Brain microvascular endothelial cell (primary cell): ENCODE data around the gene ABLIM1.

Source experiments
- DNase-seq: peaks from one replicate; pipeline ENCODE4 v3.0.0-alpha.2; 2020
- H3K27ac ChIP-seq: fragments of 250-450 bp; sonication (Bioruptor Pico); 2 replicates; pipeline ENCODE4 v1.5.1; 2020; ENCODE audit warnings: mild to moderate bottlenecking, moderate library complexity
- H3K27me3 ChIP-seq: fragments of 250-450 bp; sonication (Bioruptor Pico); replicated peaks from 2 replicates; pipeline ENCODE4 v1.5.1; 2020; ENCODE audit warnings: mild to moderate bottlenecking
- H3K36me3 ChIP-seq: fragments of 250-450 bp; sonication (Bioruptor Pico); replicated peaks from 2 replicates; pipeline ENCODE4 v1.5.1; 2020; ENCODE audit warnings: mild to moderate bottlenecking
- H3K4me3 ChIP-seq: 2 replicates; pipeline ENCODE4 v1.5.1; 2011; ENCODE audit warnings: low read depth, mild to moderate bottlenecking, control low read depth, low read length, moderate library complexity
- in situ Hi-C: cut with HindIII; loops from 2 replicates; pipeline ENCODE4 v1.10.0; 2017; ENCODE audit warnings: low sequenced_read_pairs, low pct_ligation_motif_present
- TF ChIP-seq, protein P1 (sequence below): IDR thresholded peaks from 2 replicates; pipeline ENCODE4 v1.5.1; 2011; ENCODE audit warnings: low read depth, mild to moderate bottlenecking, moderate library complexity, low read length, control low read depth, inconsistent platforms; ENCODE audit errors: missing control alignments

Gene ABLIM1

DNA sequence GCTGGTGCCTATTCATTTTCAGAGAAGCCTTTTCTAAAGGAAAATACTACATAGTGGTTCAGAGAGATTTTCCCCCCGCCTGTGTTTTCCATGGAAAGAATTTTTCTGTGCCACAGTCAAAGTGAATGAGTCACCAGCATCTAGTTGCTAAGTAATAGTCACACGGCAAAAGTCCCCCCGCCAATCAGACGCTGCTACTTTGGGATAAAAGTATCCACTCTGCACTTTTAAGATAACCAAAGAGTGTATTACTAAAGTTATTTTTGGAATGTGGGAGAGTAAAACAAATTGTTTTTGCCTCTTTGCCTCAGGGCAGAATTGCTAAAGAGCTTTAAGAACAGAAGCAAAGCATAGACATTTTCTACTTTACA, 23.5 kb downstream of the ABLIM1 start:
- H3K27ac ChIP-seq = peak overlapping the region; percentile 30
- peak; percentile 96 for DNase-seq

DNA sequence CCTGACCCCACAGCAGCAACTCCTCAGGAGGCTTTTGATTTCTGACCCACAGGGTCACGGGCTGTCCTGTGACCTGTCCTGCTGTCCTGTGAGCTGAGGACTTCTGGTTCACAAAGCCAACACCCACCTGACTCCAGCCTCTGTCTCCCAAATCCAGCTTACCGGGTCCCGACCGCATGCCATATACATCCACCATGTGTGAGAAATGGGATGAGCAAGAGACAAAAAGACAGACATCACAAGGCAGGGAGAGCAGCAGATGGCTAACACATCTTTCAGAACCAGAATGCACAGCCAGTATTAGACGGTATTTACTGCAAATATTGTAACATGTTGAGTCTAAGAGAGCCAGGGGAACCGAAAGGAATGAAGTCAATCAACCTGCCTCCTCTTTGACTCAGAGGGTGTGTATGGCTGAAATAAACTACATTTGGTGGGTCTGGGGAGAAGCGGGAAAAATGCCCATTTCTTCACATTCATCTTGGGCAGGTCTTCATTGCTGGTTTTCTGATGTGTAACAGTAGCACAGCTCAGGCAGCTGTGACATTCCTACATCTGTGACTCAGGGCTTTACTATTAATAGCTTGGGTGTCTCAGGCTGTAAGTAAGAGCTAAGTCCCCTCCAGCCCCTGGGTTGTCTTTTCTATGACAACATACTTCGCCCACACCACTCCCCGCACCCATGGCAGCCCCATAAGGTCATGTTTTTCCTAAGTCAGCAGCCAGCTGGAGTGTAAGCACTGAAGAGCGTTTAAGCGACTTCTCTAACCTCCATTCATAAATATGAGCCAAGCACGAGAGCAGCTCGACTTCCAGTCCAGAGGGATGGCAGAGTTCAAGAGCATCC, 25.0 kb downstream of the ABLIM1 start:
- H3K27me3 ChIP-seq = no peaks in the 10 kb centered on the region
- in situ Hi-C loops = no loop called here
- no peak overlapping the region for H3K4me3 ChIP-seq
- no peaks in the 10 kb centered on the region for H3K36me3 ChIP-seq
- TF ChIP-seq, protein P1, sequence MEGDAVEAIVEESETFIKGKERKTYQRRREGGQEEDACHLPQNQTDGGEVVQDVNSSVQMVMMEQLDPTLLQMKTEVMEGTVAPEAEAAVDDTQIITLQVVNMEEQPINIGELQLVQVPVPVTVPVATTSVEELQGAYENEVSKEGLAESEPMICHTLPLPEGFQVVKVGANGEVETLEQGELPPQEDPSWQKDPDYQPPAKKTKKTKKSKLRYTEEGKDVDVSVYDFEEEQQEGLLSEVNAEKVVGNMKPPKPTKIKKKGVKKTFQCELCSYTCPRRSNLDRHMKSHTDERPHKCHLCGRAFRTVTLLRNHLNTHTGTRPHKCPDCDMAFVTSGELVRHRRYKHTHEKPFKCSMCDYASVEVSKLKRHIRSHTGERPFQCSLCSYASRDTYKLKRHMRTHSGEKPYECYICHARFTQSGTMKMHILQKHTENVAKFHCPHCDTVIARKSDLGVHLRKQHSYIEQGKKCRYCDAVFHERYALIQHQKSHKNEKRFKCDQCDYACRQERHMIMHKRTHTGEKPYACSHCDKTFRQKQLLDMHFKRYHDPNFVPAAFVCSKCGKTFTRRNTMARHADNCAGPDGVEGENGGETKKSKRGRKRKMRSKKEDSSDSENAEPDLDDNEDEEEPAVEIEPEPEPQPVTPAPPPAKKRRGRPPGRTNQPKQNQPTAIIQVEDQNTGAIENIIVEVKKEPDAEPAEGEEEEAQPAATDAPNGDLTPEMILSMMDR = no peak
- peak overlapping the region; percentile 54 for H3K27ac ChIP-seq
- DNase-seq = peak; percentile 89

More for the DNA sequence above, 23.5 kb downstream of the ABLIM1 start:
- H3K4me3 ChIP-seq = no peak overlapping the region
- in situ Hi-C loops = no loop called here
- no peaks in the 10 kb centered on the region for H3K36me3 ChIP-seq
- TF ChIP-seq, protein P1 = no peak
- no peaks in the 10 kb centered on the region for H3K27me3 ChIP-seq

- H3K27ac ChIP-seq = no peak overlapping the region
- DNase-seq = no peak
- no peaks in the 10 kb centered on the region for H3K36me3 ChIP-seq
- H3K27me3 ChIP-seq = no peaks in the 10 kb centered on the region
- peak overlapping the region; percentile 62 for H3K4me3 ChIP-seq
- TF ChIP-seq, protein P1 = no peak
- in situ Hi-C loops = no loop called here
Observed at GRCh38 chr10:114631666-114632417, 26.2 kb downstream of the ABLIM1 start.

GRCh38 chr10:114631090-114631665, 26.9 kb downstream of the ABLIM1 start:
- in situ Hi-C loops = no loop called here
- Histone ChIP-seq H3K27ac (no peak overlapping the region), H3K36me3 (no peaks in the 10 kb centered on the region), H3K27me3 (no peaks in the 10 kb centered on the region), H3K4me3 (peak overlapping the region; percentile 62)
- TF ChIP-seq, protein P1 = no peak
- no peak for DNase-seq

DNA sequence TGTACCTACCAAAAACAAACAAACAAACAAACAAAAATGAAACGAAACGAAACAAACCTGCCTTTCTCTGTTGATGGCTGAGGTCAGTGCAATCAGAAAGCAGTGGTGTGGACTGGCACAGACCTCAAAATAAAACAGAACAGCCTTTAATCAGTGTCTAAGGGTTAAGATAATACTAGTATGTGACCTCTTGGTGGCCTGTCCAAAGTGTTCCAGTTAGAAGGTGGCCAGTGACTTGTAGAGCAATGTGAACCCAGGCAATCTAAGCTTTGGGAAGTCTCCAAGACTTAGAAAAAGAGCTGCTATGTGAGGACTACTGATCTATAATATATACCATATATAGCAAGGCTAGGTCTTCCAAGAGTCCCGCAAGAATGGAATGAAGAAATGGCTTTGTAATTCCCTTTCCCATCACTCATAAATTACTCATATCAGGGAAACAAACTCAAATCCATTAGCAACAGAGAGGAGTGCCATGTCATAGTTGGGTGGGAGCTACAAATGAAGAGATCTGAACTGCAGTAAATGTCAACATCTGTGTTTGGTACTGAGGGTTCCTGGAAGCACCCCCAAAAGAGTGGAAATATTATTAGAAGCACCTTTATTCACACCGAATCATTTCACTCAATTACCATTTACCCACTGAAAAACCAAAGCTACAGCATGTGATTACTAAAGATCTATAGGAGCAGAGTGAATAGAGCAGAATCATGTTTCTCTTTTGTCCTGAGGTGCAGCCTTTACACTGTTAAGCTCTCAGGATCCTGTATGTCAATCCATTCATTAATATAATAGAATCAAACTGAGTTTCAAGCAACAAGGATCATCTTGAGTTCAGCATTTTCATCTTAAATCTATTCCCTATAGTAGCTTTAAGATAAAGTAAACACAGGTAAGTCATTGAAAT, 28.0 kb downstream of the ABLIM1 start:
- in situ Hi-C loops = no loop called here
- no peaks in the 10 kb centered on the region for H3K36me3 ChIP-seq
- no peaks in the 10 kb centered on the region for H3K27me3 ChIP-seq
- no peak for DNase-seq
- H3K27ac ChIP-seq = no peak overlapping the region
- no peak overlapping the region for H3K4me3 ChIP-seq
- TF ChIP-seq, protein P1 = no peak
